ENCODE measurements around the gene PTBP3.
"Not testable (repeated sequence)": the region's sequence is repeated elsewhere in the genome, so short reads cannot be mapped to it uniquely, and the experiment has no call there.

PTBP3 gene

DNA sequence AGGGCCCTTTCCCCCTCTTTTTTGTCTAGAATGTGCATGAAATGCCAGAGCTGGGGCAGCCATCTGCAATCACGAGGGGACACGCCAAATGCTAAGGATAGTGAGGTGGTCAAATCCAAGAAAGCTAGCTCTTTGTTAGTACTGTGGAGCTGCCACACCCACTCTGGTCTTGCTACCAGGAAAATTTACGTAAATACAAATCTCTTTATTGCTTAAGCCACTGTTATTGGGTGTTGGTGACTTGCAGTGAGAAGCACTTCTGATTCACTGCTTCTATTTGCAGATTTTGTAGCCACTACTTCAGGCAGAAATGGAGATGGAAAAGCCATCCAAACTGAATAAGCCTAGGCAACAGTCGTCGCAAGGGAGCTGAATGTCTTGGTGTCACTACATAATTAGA, 132.7 kb downstream of the PTBP3 start:
- no peak overlapping the region for H3K27ac ChIP-seq
- TF ChIP-seq, protein P1, sequence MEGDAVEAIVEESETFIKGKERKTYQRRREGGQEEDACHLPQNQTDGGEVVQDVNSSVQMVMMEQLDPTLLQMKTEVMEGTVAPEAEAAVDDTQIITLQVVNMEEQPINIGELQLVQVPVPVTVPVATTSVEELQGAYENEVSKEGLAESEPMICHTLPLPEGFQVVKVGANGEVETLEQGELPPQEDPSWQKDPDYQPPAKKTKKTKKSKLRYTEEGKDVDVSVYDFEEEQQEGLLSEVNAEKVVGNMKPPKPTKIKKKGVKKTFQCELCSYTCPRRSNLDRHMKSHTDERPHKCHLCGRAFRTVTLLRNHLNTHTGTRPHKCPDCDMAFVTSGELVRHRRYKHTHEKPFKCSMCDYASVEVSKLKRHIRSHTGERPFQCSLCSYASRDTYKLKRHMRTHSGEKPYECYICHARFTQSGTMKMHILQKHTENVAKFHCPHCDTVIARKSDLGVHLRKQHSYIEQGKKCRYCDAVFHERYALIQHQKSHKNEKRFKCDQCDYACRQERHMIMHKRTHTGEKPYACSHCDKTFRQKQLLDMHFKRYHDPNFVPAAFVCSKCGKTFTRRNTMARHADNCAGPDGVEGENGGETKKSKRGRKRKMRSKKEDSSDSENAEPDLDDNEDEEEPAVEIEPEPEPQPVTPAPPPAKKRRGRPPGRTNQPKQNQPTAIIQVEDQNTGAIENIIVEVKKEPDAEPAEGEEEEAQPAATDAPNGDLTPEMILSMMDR (conservative IDR thresholded peaks at IDR 0.05), result no peak

DNA sequence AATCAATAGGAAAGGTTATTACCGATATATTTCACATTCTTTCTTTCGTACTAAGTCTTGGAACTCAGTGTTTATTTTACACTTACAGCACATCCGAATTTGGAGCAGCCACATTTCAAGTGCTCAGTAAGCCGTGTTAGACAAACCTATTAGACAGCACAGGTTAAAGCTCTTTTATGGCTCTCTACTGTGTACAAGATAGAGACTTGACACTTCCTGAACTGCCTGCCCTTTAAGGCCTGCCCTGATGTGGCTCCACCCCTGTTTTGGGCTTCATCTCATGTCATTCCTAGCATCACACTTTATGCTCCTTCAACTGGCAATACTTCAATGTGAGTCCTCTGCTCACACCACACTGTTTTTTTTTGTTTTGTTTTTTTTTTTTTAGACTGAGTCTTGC, 134.8 kb downstream of the PTBP3 start:
- TF ChIP-seq, protein P1 (conservative IDR thresholded peaks at IDR 0.05), result no peak
- H3K27ac ChIP-seq, result no peak overlapping the region

DNA sequence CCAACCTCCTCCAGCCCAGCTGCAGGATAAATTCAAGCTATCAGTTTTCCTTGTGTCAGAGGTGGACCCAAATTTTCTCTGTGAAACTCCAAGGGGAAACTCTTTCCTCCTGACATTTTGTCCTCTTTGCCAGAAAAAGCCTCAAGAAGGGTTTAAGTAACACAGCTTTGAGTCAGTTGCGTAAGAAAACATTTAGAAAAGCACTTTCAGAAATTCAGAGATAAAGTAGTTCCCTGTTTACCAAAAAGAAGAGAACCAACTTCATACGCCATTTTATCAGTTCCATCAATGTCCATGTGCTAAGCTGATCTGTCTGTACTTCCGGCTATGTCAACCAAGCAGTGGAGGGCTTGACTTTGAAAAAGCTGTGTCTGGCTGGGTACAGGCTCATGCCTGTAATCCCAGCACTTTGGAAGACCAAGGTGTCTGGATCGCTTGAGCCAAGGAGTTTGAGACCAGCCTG, 138.4 kb downstream of the PTBP3 start:
- no peak overlapping the region for H3K27ac ChIP-seq
- TF ChIP-seq, protein P1 (conservative IDR thresholded peaks at IDR 0.05), result no peak

DNA sequence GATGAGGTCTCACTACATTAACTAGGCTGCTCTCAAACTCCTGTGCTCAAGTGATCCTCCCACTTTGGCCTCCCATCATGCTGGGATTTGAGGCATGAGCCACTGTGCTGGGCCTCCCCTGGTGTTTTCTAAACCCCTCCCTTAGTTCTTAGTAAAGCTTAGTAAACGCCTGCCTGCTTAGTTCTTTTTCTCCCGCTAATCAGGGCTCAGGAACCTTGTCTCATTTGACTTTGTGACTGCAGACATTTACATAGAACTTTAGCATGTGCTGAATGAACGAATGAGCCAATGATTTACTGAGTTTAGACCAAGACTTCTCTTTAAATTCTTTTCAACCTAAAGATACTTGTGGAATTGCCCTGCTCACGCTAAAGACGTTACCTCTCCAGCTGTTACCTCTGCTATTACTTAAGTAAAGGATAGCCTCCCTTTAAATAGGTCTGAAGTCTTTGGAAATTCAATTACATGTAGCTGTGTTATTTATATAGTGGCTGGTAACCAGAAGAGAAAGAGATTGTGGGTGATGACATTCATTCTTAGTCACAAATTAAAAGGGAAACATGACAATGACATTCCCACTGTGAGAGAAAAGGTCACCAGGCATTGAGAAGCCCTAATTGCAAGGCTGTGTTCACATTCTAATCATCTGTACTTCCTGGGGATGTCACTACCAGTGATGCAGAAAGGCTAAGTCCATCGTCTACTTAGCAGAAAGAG, 139.7 kb downstream of the PTBP3 start:
- H3K27ac ChIP-seq, result no peak overlapping the region
- TF ChIP-seq, protein P1 (conservative IDR thresholded peaks at IDR 0.05), result no peak

DNA sequence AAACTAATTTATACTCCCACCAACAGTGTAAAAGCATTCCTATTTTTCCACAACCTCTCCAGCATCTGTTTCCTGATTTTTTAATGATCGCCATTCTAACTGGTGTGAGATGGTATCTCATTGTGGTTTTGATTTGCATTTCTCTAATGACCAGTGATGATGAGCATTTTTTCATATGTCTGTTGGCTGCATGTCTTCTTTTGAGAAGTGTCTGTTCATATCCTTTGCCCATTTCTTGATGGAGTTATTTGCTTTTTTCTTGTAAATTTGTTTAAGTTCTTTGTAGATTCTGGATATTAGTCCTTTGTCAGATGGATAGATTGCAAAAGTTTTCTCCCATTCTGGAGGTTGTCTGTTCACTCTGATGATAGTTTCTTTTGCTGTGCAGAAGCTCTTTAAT, 143.1 kb downstream of the PTBP3 start:
- H3K27ac ChIP-seq, result not testable (repeated sequence)

DNA sequence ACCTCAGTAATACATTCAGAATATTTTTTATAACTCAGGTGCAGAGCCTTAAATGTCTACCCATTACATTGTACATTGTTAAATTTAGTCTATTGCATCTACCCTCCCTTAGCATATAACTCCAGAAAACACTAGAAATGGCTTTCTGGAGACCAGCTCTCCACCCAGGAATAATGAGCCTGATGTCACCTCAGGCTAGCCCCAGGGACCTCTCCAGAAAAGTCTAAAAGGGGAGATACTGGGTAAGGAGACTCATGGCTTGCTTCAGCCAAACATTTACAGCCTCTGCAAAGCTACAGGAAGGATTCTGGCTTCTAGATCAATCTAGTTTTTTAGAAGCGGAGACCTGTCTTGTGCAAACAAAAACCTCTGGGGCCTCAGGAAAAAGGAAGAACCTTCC, 144.5 kb downstream of the PTBP3 start:
- TF ChIP-seq, protein P1 (conservative IDR thresholded peaks at IDR 0.05), result no peak
- H3K27ac ChIP-seq, result peak overlapping the region; percentile 67

DNA sequence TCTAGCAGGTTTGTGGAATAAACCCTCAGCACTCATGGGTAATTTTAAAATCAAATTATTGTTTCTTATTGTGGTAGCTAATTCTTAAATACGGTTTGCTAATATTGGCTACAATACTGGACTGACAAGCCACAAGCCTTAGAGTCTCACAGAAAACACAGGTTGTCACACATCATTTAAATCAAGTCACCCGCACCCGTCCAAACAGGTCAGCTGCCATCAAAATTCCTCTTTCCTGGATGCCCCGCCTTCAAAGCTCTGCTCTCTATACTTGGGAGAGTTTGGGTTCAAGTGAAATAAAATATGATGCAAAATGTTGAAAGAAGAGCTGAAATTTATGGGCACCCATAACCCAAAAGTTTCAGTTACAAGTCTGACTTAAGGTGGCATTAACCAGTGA, 146.0 kb downstream of the PTBP3 start:
- H3K27ac ChIP-seq, result no peak overlapping the region
- TF ChIP-seq, protein P1 (conservative IDR thresholded peaks at IDR 0.05), result no peak

DNA sequence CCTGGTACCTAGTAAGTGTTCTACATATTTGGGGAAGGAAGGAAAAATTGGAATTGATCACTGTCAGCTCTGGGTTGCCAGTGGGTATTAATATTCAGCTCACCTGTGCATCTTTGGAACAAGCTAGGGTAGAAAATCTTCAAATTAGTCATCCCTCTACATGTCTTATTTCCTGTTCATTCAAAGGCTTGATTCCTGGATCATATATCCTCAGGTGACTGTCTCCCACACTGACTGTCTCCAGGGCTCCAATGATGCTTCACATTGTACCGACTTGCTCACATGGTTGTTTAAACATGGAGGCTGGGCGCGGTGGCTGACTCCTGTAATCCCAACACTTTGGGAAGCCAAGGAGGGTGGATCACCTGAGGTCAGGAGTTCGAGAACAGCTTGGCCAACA, 146.7 kb downstream of the PTBP3 start:
- TF ChIP-seq, protein P1 (conservative IDR thresholded peaks at IDR 0.05), result no peak
- H3K27ac ChIP-seq, result no peak overlapping the region
